A673 (cell line): ENCODE measurements around the gene ENGASE. TPM values are rescaled to one million over a fixed set of nuclear protein-coding genes. Genes with fewer than 3 reads are reported as not detected.

ENCODE experiments used
- BruUV-seq: library from RNA; stranded (reverse); fragments of 400-500 nt; replicated peaks from 2 replicates; lab custom pipeline; 2021; lab: Mats Ljungman, UMichigan
- CTCF ChIA-PET: fragments of 300-600 bp; sonication (Branson Sonifier 250); formaldehyde crosslinking; loops from one replicate; lab custom pipeline; 2022; ENCODE audit warnings: antibody characterized with exemption; lab: Charles Lee
- POLR2A ChIA-PET: fragments of 300-600 bp; sonication (Branson Sonifier 250); formaldehyde crosslinking; loops from one replicate; lab custom pipeline; 2022; ENCODE audit warnings: antibody characterized with exemption; ENCODE audit not compliant: low non-redundant PET; lab: Charles Lee
- DNase-seq: peaks from one replicate; pipeline ENCODE4 v3.0.0-alpha.2; 2015; ENCODE audit warnings: low spot score
- H3K27ac ChIP-seq: fragments of 200-600 bp; sonication (generic); 2 replicates; pipeline ENCODE4 v1.5.1; 2016; ENCODE audit warnings: mixed run types, low read depth, mild to moderate bottlenecking, mixed read lengths, antibody characterized with exemption, low read length; ENCODE audit not compliant: poor library complexity, severe bottlenecking
- H3K27me3 ChIP-seq: fragments of 200-600 bp; sonication (generic); replicated peaks from 2 replicates; pipeline ENCODE4 v1.6.1; 2017; ENCODE audit warnings: mixed run types, low read depth, mild to moderate bottlenecking, mixed read lengths, antibody characterized with exemption, low read length; ENCODE audit not compliant: insufficient read depth, poor library complexity
- H3K36me3 ChIP-seq: fragments of 200-600 bp; sonication (generic); 2 replicates; pipeline ENCODE4 v1.6.1; 2016; ENCODE audit warnings: mixed run types, mild to moderate bottlenecking, mixed read lengths, antibody characterized with exemption, low read length; ENCODE audit not compliant: insufficient read depth, poor library complexity, severe bottlenecking
- H3K4me1 ChIP-seq: fragments of 200-600 bp; sonication (generic); 2 replicates; pipeline ENCODE4 v1.6.1; 2017; ENCODE audit warnings: mixed run types, mild to moderate bottlenecking, mixed read lengths, antibody characterized with exemption, low read length; ENCODE audit not compliant: insufficient read depth, poor library complexity, severe bottlenecking
- H3K4me3 ChIP-seq: fragments of 200-600 bp; sonication (generic); 2 replicates; pipeline ENCODE4 v1.5.1; 2016; ENCODE audit warnings: low read depth, mixed run types, mild to moderate bottlenecking, mixed read lengths, low read length; ENCODE audit not compliant: poor library complexity, severe bottlenecking
- H3K9me3 ChIP-seq: fragments of 200-600 bp; sonication (generic); 2 replicates; pipeline ENCODE4 v1.6.1; 2016; ENCODE audit warnings: mixed run types, low read depth, mild to moderate bottlenecking, mixed read lengths, antibody characterized with exemption, low read length; ENCODE audit not compliant: poor library complexity, severe bottlenecking
- EZH2 ChIP-seq: fragments of 200-600 bp; sonication (generic); IDR thresholded peaks from 2 replicates; pipeline ENCODE4 v1.6.1; 2017; ENCODE audit warnings: borderline replicate concordance, low read depth, mild to moderate bottlenecking, mixed read lengths, antibody characterized with exemption, low read length; ENCODE audit not compliant: poor library complexity, severe bottlenecking
- intact Hi-C: fragments of 100-400 bp; cut with micrococcal nuclease; formaldehyde crosslinking; loops from one replicate; pipeline ENCODE4 v1.10.0; 2022; ENCODE audit not compliant: unreplicated experiment
- total RNA-seq: library from RNA; stranded (reverse); gene quantifications from 2 replicates; pipeline ENCODE4 v1.2.3, GENCODE V29; 2021
- TF ChIP-seq, protein P1 (sequence below): fragments of 300-800, 200-600 bp; sonication (generic); conservative IDR thresholded peaks from 2 replicates; pipeline ENCODE4 v1.5.1; 2017; ENCODE audit warnings: low read depth, mild to moderate bottlenecking, antibody characterized with exemption, low read length, moderate library complexity, mixed read lengths

Gene ENGASE
- total RNA-seq, 1 experiment from 2014 or later, result 24.4 TPM

DNA sequence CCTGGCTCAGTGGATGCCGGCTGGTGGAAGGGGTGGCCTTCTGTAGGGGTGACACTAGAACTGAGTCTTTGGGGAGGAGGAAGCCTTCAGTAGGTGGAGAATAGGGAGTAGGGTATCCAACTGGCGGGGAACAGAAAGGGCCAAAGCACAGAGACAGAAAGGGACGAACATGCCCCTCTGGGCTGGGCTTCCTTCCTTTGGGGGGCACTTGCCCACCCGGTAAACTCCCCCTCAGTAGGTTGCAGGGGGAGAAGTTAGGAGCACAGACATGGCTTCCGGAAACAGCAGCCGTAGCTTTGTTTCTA, 774 bp downstream of the ENGASE start:
- DNase-seq, result no peak
- peak overlapping the region; percentile 82 for H3K4me3 ChIP-seq
- H3K36me3 ChIP-seq, result peaks cover 3% of the 10 kb centered on the region
- H3K27ac ChIP-seq, result peak overlapping the region; percentile 79
- CTCF ChIA-PET, result no interaction called here
- no TSS peak for BruUV-seq
- H3K4me1 ChIP-seq, result no peaks in the 10 kb centered on the region
- H3K27me3 ChIP-seq, result no peaks in the 10 kb centered on the region
- no peak for TF ChIP-seq EZH2
- TF ChIP-seq, protein P1, sequence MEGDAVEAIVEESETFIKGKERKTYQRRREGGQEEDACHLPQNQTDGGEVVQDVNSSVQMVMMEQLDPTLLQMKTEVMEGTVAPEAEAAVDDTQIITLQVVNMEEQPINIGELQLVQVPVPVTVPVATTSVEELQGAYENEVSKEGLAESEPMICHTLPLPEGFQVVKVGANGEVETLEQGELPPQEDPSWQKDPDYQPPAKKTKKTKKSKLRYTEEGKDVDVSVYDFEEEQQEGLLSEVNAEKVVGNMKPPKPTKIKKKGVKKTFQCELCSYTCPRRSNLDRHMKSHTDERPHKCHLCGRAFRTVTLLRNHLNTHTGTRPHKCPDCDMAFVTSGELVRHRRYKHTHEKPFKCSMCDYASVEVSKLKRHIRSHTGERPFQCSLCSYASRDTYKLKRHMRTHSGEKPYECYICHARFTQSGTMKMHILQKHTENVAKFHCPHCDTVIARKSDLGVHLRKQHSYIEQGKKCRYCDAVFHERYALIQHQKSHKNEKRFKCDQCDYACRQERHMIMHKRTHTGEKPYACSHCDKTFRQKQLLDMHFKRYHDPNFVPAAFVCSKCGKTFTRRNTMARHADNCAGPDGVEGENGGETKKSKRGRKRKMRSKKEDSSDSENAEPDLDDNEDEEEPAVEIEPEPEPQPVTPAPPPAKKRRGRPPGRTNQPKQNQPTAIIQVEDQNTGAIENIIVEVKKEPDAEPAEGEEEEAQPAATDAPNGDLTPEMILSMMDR, result no peak
- H3K9me3 ChIP-seq, result no peaks in the 10 kb centered on the region
- intact Hi-C loops, result no loop called here
- POLR2A ChIA-PET, result no interaction called here

DNA sequence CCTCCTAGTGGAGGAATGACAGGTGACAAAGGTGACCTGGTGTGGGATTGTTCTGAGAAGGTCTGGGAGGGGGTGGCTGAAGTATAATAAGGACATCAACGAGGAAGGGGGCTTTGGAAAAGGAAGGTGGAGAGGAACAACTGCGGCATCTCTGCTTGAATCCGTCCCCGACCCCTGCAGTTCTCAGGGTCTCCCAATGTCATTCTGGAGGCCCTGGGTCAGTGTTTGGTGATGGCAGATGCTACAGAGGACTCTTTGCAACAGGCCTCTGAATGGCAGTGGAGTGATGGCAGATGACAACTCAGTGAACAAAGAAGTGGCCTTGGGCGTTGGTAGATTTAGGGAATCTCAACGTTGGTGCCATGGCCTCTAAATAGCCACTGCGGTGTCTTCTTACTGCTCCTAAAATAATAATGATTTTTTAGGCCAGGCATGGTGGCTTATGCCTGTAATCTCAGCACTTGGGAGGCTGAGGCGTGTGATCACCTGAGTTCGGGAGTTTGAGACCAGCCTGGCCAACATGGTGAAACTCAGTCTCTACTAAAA, 1.3 kb downstream of the ENGASE start:
- Histone ChIP-seq H3K4me3 (peak overlapping the region; percentile 82), H3K4me1 (no peaks in the 10 kb centered on the region), H3K27me3 (no peaks in the 10 kb centered on the region), H3K27ac (no peak overlapping the region), H3K36me3 (peaks cover 3% of the 10 kb centered on the region), H3K9me3 (no peaks in the 10 kb centered on the region)
- intact Hi-C loops, result no loop called here
- ChIA-PET CTCF (no interaction called here), POLR2A (no interaction called here)
- DNase-seq, result no peak
- BruUV-seq, result TSS peak; percentile 68
- no peak for TF ChIP-seq EZH2
- TF ChIP-seq, protein P1, result no peak

DNA sequence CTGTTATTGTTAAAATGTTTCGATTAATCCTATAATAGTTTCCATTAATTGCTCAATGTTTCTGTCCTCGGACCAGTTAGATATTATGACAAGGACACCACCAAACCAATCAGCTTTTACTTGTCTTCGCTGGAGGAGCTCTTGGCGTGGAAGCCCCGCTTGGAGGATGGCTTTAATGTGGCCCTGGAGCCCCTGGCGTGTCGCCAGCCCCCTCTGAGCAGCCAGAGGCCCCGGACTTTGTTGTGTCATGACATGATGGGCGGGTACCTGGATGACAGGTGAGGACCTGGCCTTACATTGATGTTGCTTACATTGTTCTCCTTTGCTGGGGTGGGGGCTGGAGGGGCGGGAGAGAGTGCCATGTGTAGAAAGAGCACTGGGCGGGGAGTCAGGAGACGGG, 3.0 kb downstream of the ENGASE start:
- TF ChIP-seq EZH2, result no peak
- TF ChIP-seq, protein P1, result no peak
- no peak for DNase-seq
- H3K4me3 ChIP-seq, result no peak overlapping the region
- BruUV-seq, result no TSS peak
- no peaks in the 10 kb centered on the region for H3K27me3 ChIP-seq
- peaks cover 3% of the 10 kb centered on the region for H3K36me3 ChIP-seq
- intact Hi-C loops, result no loop called here
- CTCF ChIA-PET, result no interaction called here
- no peak overlapping the region for H3K27ac ChIP-seq
- H3K9me3 ChIP-seq, result no peaks in the 10 kb centered on the region
- no peaks in the 10 kb centered on the region for H3K4me1 ChIP-seq
- POLR2A ChIA-PET, result no interaction called here
